Smooth muscle cell of the brain vasculature (primary cell): Measurements from ENCODE around the gene MYLK.
"Not testable (repeated sequence)": the region's sequence is repeated elsewhere in the genome, so short reads cannot be mapped to it uniquely, and the experiment has no call there.

Experiments
- DNase-seq: peaks from one replicate; pipeline ENCODE4 v3.0.0-alpha.2; 2012; ENCODE audit warnings: low read depth, low spot score

The MYLK gene

GRCh38 chr3:123600863-123601262 is 283.3 kb downstream of the MYLK start:
- not testable (repeated sequence) for DNase-seq

GRCh38 chr3:123597561-123597960 is 286.6 kb downstream of the MYLK start:
- DNase-seq = no peak

GRCh38 chr3:123595396-123596180 is 288.5 kb downstream of the MYLK start:
- DNase-seq = no peak

- no peak for DNase-seq
These were observed 290.8 kb downstream of the MYLK start for GRCh38 chr3:123593381-123593780.

GRCh38 chr3:123590685-123591450 is 293.3 kb downstream of the MYLK start:
- no peak for DNase-seq

- DNase-seq = no peak
These were observed 296.7 kb downstream of the MYLK start for GRCh38 chr3:123587401-123587800.

GRCh38 chr3:123586968-123587367 is 297.2 kb downstream of the MYLK start:
- no peak for DNase-seq

- peak; percentile 23 for DNase-seq
These were observed 298.0 kb downstream of the MYLK start for GRCh38 chr3:123586131-123586530.

GRCh38 chr3:123584988-123585937 is 298.9 kb downstream of the MYLK start, which contains the start of gene HACD2:
Gene HACD2 (minus strand): TSS chr3:123585053. CDS start chr3:123585027, 26 bp downstream.
- DNase-seq = peak; percentile 95

GRCh38 chr3:123584284-123584987 is 299.7 kb downstream of the MYLK start:
- DNase-seq = no peak

- no peak for DNase-seq
These were observed 300.6 kb downstream of the MYLK start for GRCh38 chr3:123583561-123583960.

GRCh38 chr3:123582315-123582714 is 301.8 kb downstream of the MYLK start:
- no peak for DNase-seq

- no peak for DNase-seq
These were observed 308.0 kb downstream of the MYLK start for GRCh38 chr3:123576122-123576521.

GRCh38 chr3:123571973-123572365 is 312.2 kb downstream of the MYLK start:
- DNase-seq = no peak

- no peak for DNase-seq
These were observed 312.7 kb downstream of the MYLK start for GRCh38 chr3:123571264-123571972.

- DNase-seq = no peak
These were observed 315.3 kb downstream of the MYLK start for GRCh38 chr3:123568875-123569274.

GRCh38 chr3:123568034-123568433 is 316.1 kb downstream of the MYLK start:
- no peak for DNase-seq

GRCh38 chr3:123564056-123564455 is 320.1 kb downstream of the MYLK start:
- DNase-seq = no peak

- no peak for DNase-seq
These were observed 321.6 kb downstream of the MYLK start for GRCh38 chr3:123562547-123562946.

- no peak for DNase-seq
These were observed 322.9 kb downstream of the MYLK start for GRCh38 chr3:123561188-123561587.
